ENCODE data around the gene CEP70. TPM values are rescaled to one million over a fixed set of nuclear protein-coding genes. Genes with fewer than 3 reads are reported as not detected.
"Not testable (repeated sequence)": the region's sequence is repeated elsewhere in the genome, so short reads cannot be mapped to it uniquely, and the experiment has no call there.

The CEP70 gene
- total RNA-seq, 2 donors from 2014 or later, result 10.7 to 16.6 TPM

DNA sequence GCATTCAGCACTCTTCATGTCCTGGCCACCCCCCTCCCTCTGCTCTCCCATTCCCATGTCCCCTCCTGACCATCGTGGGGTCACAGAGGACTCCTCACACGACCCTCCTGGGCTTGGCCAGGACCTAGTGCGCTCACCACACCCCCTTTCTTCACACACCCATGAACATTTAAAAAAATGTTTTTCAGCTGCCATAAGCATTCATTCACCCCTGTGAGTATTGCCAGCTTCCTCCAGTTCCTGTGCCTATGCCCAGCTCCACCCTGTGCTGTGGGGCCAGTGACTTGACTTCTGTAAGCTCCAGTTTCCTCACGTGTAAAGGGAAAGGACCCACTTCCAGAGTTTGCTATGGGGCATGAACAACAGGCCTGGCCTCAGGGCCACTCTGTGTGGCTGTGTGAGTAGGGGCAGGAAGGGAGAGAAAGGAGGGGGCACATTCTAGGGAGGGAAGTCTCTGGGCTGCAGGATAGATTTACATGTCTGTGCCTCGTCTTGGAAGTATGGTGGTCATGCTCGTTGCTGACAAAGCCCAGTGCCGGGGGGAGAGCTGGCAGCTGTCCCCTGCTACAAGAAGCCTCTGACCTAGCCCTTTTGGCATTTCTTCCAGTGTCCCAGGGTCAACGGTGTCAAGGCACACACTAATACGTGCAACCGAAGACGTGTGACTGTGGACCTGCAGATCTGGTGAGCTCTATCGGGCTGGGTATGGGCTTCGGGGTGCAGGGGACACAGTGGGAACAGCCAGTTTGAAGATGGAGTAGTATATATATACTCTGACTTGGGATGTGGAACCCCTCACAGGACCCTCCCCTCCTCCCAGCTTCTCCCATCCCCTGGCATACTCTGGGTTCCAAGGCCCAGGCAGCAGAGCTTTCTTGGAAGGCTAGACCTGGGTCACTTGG is 136.8 kb downstream of the CEP70 start:
- H3K4me1 Mint-ChIP-seq, result peaks cover 8% of the 10 kb centered on the region

GRCh38 chr3:138455801-138456716 is 138.0 kb downstream of the CEP70 start:
- Mint-ChIP-seq H3K36me3 (ENCODE audit: low read depth) (no peaks in the 10 kb centered on the region), H3K4me3 (no peak overlapping the region), H3K27me3 (peaks cover 20% of the 10 kb centered on the region), H3K4me1 (peaks cover 8% of the 10 kb centered on the region), H3K27ac (no peak overlapping the region)
- H3K9me3 ChIP-seq (ENCODE audit: control insufficient read depth, low read length, poor library complexity, severe bottlenecking), result no peaks in the 10 kb centered on the region
- DNase-seq (no peak), ATAC-seq (no peak)

More for the DNA sequence above, 136.8 kb downstream of the CEP70 start:
- H3K27me3 Mint-ChIP-seq, result peaks cover 17% of the 10 kb centered on the region
- DNase-seq, result no peak
- ATAC-seq, result no peak
- no peak overlapping the region for H3K4me3 Mint-ChIP-seq
- H3K27ac Mint-ChIP-seq, result no peak overlapping the region
- H3K9me3 ChIP-seq (ENCODE audit: control insufficient read depth, low read length, poor library complexity, severe bottlenecking), result no peaks in the 10 kb centered on the region
- H3K36me3 Mint-ChIP-seq (ENCODE audit: low read depth), result no peaks in the 10 kb centered on the region

DNA sequence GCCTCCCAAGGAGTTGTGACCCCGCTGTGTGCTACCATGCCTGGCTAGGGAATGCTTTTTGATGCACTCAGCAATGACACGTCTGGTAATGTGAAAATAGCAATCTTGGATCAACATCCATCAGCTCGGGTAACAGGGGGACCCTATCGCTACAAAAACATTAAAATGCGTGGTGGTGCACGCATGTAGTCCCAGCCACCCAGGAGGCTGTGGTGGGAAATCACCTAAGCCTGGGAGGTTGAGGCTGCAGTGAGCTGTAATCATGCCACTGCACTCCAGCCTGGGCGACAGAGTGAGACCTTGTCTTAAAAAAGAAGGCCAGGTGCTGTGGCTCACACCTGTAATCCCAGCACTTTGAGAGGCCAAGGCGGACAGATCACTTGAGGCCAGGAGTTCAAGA is 140.1 kb downstream of the CEP70 start:
- H3K4me1 Mint-ChIP-seq; H3K36me3 Mint-ChIP-seq (ENCODE audit: low read depth); H3K9me3 ChIP-seq (ENCODE audit: control insufficient read depth, low read length, poor library complexity, severe bottlenecking); H3K4me3 Mint-ChIP-seq; ATAC-seq; DNase-seq; H3K27ac Mint-ChIP-seq: not testable (repeated sequence)
- H3K27me3 Mint-ChIP-seq, result peaks cover 20% of the 10 kb centered on the region

DNA sequence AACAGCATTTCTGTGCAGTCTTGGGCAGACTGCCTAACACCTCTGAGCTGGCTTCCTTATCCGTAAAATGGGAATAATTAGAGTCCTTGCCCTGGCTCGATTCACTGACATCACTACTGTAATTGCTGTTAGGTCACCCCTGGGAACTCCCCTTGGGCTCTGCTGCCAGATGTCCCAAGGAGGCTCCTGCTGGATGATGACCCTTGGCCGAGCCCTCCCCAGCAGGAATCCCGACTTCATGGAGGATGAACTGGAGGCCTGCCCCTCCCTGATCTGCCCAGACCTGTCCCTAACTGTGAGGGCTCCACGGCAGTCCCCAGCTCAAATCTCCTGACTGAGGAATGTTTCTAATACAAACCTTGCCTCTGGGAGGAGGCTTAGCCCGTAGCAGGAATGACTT is 141.6 kb downstream of the CEP70 start:
- H3K4me1 Mint-ChIP-seq, result peaks cover 8% of the 10 kb centered on the region
- no peaks in the 10 kb centered on the region for H3K9me3 ChIP-seq (ENCODE audit: control insufficient read depth, low read length, poor library complexity, severe bottlenecking)
- H3K4me3 Mint-ChIP-seq, result no peak overlapping the region
- peaks cover 20% of the 10 kb centered on the region for H3K27me3 Mint-ChIP-seq
- ATAC-seq, result no peak
- DNase-seq, result no peak
- no peak overlapping the region for H3K27ac Mint-ChIP-seq
- H3K36me3 Mint-ChIP-seq (ENCODE audit: low read depth), result no peaks in the 10 kb centered on the region

- Mint-ChIP-seq H3K27ac (no peak overlapping the region), H3K4me1 (peaks cover 8% of the 10 kb centered on the region), H3K27me3 (peaks cover 20% of the 10 kb centered on the region), H3K4me3 (no peak overlapping the region), H3K36me3 (ENCODE audit: low read depth) (no peaks in the 10 kb centered on the region)
- DNase-seq, result no peak
- H3K9me3 ChIP-seq (ENCODE audit: control insufficient read depth, low read length, poor library complexity, severe bottlenecking), result no peaks in the 10 kb centered on the region
- ATAC-seq, result no peak
These were observed 142.4 kb downstream of the CEP70 start for GRCh38 chr3:138451595-138452162.

- no peak for DNase-seq
- Mint-ChIP-seq H3K4me3 (no peak overlapping the region), H3K27me3 (peaks cover 23% of the 10 kb centered on the region), H3K27ac (no peak overlapping the region), H3K36me3 (ENCODE audit: low read depth) (no peaks in the 10 kb centered on the region), H3K4me1 (peaks cover 2% of the 10 kb centered on the region)
- no peaks in the 10 kb centered on the region for H3K9me3 ChIP-seq (ENCODE audit: control insufficient read depth, low read length, poor library complexity, severe bottlenecking)
- ATAC-seq, result no peak
These were observed 143.2 kb downstream of the CEP70 start for GRCh38 chr3:138450704-138451424.

- Mint-ChIP-seq H3K4me3 (no peak overlapping the region), H3K36me3 (ENCODE audit: low read depth) (no peaks in the 10 kb centered on the region), H3K27ac (no peak overlapping the region), H3K27me3 (peaks cover 26% of the 10 kb centered on the region), H3K4me1 (no peaks in the 10 kb centered on the region)
- H3K9me3 ChIP-seq (ENCODE audit: control insufficient read depth, low read length, poor library complexity, severe bottlenecking), result no peaks in the 10 kb centered on the region
- ATAC-seq (no peak), DNase-seq (no peak)
These were observed 143.9 kb downstream of the CEP70 start for GRCh38 chr3:138450181-138450580.

DNA sequence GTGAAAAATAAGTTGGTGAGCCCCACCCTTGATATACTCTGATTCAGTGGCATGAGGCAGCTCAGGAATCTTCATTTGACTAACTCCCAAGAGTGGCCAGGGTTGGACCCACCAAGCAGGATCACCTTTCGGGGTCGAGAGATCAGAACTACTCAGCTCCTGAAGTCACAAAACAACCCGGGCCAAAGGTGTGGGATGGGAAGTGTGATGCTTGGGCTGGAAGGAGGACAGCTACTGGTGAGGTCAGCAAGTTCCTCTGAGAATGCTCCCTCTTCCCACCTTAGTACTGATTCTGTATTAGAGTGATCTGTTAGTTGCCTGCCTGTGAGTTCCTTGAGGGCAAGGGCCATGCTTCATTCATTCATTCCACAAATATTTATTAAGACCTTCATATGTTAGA is 144.6 kb downstream of the CEP70 start:
- DNase-seq, result no peak
- H3K9me3 ChIP-seq (ENCODE audit: control insufficient read depth, low read length, poor library complexity, severe bottlenecking), result no peaks in the 10 kb centered on the region
- Mint-ChIP-seq H3K27me3 (peaks cover 19% of the 10 kb centered on the region), H3K4me3 (no peak overlapping the region), H3K27ac (no peak overlapping the region), H3K4me1 (no peaks in the 10 kb centered on the region), H3K36me3 (ENCODE audit: low read depth) (no peaks in the 10 kb centered on the region)
- ATAC-seq, result no peak

DNA sequence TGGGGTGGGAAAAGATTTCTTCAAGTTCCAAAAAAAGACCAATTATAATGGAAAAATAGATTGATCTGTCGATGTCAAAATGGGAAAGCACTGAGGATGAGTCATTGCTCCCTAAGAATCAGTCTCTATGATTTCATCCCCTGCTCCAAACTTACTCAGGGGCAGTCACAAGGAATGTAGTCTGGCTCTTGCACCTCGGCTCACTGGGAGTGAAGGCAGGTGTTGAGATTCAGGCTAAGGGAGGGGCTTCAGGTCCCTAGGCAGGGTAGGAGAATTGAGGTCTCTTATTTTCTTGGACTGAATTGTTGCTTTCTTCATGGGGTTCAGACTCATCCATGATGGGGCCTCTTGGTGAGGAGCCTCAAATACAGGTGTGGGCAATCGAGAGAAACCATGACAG is 145.4 kb downstream of the CEP70 start:
- ATAC-seq (no peak), DNase-seq (no peak)
- Mint-ChIP-seq H3K4me1 (no peaks in the 10 kb centered on the region), H3K4me3 (no peak overlapping the region), H3K36me3 (ENCODE audit: low read depth) (no peaks in the 10 kb centered on the region), H3K27me3 (peaks cover 19% of the 10 kb centered on the region), H3K27ac (no peak overlapping the region)
- H3K9me3 ChIP-seq (ENCODE audit: control insufficient read depth, low read length, poor library complexity, severe bottlenecking), result no peaks in the 10 kb centered on the region

DNA sequence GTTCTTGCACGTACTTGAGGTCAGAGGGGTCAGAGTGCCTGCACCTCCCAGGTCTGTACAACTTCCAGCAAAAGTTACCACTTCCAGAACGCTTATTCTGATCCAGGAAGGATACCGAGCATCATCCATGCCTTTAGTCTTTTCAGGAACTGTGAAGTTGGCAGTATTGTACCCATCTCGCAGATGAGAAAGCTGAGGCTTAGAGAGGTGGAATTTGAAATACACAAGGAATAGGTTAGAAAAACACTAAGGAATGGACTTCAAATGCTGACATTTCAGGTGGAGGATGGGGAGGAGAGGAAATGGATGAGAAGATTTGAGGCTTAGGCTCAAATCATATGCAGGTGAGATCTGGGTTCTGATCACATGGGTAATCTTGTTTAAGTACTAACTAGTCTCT is 148.4 kb downstream of the CEP70 start:
- Mint-ChIP-seq H3K36me3 (ENCODE audit: low read depth) (no peaks in the 10 kb centered on the region), H3K27ac (no peak overlapping the region), H3K4me1 (no peaks in the 10 kb centered on the region), H3K4me3 (no peak overlapping the region), H3K27me3 (peaks cover 8% of the 10 kb centered on the region)
- no peak for DNase-seq
- ATAC-seq, result no peak
- H3K9me3 ChIP-seq (ENCODE audit: control insufficient read depth, low read length, poor library complexity, severe bottlenecking), result no peaks in the 10 kb centered on the region

- ATAC-seq (no peak), DNase-seq (no peak)
- Mint-ChIP-seq H3K4me1 (no peaks in the 10 kb centered on the region), H3K27me3 (peaks cover 9% of the 10 kb centered on the region), H3K36me3 (ENCODE audit: low read depth) (no peaks in the 10 kb centered on the region), H3K27ac (no peak overlapping the region), H3K4me3 (no peak overlapping the region)
- H3K9me3 ChIP-seq (ENCODE audit: control insufficient read depth, low read length, poor library complexity, severe bottlenecking), result no peaks in the 10 kb centered on the region
These were observed 148.8 kb downstream of the CEP70 start for GRCh38 chr3:138445236-138445635.

All from T-helper 17 cell (primary cell).